WTC11 (cell line): ENCODE data around the gene CEP78.
"Not testable (repeated sequence)": the region's sequence is repeated elsewhere in the genome, so short reads cannot be mapped to it uniquely, and the experiment has no call there.

ENCODE experiments used
- AFF4 ChIP-seq: sonication (generic); formaldehyde crosslinking; IDR thresholded peaks from 2 replicates; pipeline ENCODE4 v1.8.1; 2023; ENCODE audit warnings: mild to moderate bottlenecking, missing genetic modification reagents, borderline replicate concordance
- ATF1 ChIP-seq: sonication (generic); formaldehyde crosslinking; IDR thresholded peaks from 2 replicates; pipeline ENCODE4 v1.8.1; 2023; ENCODE audit warnings: mild to moderate bottlenecking, moderate library complexity, missing genetic modification reagents
- TCF7 ChIP-seq: sonication (generic); formaldehyde crosslinking; IDR thresholded peaks from 2 replicates; pipeline ENCODE4 v1.8.0; 2022; ENCODE audit warnings: mild to moderate bottlenecking, low read depth, missing genetic modification reagents, moderate library complexity

GRCh38 chr9:78201158-78201777, 34.6 kb upstream of the CEP78 start:
- not testable (repeated sequence) for TF ChIP-seq TCF7 (CRISPR knock-in tag); AFF4; ATF1
